Measurements from ENCODE around the gene TEX19.

GRCh38 chr17:82374626-82375331, 15.7 kb downstream of the TEX19 start:
- TF ChIP-seq CTCF (IDR thresholded peaks at IDR 0.05) (no peak), POLR2A (IDR thresholded peaks at IDR 0.05) (no peak)
